Measurements from ENCODE around the gene MXD4. TPM values are rescaled to one million over a fixed set of nuclear protein-coding genes. Genes with fewer than 3 reads are reported as not detected.

MXD4 gene
- polyA plus RNA-seq, 1 donor, result 49.5 TPM

DNA sequence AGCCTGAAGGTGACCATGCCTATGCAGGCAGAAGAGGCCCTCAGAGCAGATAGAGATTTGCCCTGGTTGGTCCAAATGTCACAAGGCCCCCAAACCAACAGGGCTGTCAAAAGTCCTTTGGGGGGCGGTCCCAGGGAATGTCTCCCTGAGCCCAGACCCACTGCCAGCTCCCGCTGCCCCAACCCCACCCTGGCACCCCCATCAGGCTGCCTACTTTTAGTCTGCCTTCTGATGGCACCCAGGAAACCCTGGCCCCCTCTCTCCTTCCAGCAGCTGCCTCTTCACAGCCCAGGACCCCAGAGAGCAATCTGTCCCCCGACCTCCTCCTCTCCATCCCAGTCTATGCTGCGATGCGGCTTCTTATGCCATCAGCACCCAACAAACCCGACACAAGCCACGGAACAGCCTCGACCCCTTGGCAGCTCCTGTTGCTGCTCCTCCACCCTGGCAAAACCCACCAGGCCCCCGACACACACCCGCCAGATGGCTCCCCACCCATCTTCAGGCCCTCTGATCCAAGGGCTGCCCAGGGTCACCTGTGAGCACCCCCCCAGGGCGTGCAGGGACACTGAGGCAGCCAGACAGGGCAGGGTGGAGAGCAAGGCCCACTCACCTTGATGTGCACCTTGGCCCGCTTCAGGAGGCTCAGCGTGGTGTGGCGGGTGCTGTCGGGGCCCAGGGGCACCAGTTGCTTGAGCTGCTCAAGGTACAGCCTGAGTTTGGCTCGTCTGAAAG is 9.9 kb downstream of the MXD4 start:
- no peak for DNase-seq

DNA sequence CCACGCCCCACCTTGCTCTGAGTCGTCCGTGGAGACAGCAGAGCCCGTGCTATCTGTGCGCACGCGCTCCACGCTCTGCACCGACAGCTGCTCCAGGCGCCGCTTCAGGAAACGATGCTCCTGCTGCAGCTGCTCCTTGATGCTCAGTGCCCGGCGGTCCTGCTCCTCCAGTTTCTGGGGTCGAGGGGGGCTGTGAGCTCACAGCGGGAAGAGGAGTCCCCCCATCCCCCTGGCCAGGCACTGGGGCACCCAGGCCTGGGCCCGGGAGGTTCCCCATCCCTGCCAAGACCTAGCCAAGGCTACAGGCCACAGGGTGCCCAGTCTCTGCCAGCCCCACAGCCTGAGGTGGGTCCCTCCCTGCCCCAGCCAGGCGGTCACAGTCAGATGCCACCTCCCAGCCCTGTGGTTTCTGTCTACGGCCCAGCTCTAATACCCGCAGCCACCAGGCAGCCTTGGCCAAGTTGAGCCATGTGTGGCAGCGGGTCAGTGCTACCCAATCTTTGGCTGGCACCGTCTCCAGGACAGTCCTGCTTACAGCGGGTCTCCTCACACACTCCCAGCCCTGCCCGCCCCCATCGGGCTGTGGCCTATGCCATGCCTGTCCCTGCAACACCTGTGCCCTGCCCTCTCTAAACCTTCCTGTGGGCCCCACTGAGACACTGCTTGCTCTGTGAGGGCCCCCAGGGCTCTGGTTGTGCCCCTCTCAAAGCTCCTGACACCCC is 10.7 kb downstream of the MXD4 start:
- no peak for DNase-seq

DNA sequence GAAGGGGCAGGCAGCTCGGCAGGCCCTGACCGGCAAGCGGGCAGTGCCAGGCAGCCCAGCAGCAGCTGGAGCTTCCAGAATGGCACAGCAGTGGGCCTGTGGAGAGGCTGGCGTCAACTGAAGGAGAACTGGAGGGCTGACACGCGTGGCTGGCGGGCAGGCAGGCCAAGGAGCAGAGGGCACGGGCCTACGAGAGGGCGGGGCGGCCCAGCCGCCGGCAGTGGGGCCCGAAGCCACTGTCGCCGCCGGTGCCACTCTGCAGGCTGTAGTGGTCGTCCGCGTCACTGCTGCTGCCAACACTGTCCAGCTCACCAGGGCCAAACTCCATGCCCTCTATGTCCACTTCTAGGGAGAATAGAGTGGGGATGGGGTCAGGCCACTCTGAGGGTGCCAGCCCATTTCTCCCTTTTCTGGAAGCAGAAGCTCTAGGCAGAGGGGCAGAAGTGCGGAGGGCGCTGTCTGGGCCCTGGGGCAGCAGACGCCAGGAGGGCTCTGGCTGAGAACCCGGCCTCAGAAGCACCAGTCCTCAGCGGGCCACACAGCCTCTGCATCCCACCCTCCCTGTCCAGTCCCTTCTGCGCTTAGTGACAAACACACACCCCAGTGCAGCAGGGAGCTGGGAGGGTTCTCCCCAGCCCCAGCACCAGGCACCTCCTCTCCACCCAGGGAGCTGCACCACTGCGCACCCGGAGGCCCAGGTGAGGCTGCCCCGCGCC is 11.4 kb downstream of the MXD4 start:
- no peak for DNase-seq

DNA sequence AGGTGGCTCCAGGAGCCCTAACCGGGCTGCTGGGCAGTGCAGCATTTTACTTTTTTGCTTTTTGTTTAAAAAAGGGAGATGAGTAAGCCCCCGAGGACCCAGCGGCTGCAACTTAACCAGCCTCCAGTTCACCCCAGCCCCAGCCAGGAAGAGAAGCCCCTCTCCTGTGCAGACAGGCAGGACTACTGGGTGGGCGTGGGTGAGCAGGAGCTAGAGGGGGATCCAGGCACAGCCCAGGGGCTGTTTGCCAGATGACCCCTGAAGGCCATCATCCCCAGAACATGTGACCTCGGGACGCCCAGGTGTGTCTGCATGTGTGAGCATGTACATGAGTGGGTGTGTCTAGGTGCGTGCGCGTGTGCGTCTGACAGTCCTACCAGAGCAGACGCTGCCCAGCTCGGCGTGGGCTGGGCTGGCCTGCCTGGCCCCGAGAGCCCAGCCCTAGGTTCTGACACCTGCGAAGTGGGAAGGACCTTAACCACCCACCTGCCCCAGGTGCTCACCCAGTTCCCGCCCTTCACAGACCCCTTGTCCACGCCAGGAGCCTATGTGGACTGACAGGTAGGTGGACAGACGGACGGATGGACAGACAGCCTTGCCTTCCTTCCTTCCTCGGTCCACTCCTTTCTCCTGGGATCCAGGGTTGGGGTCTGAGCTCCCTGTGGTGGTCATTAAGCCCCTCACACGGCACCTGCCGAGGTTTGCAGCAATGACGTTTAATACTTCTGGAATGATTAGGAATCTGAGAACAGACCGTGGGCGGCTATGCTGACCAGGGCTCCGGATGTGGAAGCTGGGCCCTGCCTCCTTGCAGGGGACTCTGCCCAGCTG is 12.2 kb downstream of the MXD4 start:
- no peak for DNase-seq

DNA sequence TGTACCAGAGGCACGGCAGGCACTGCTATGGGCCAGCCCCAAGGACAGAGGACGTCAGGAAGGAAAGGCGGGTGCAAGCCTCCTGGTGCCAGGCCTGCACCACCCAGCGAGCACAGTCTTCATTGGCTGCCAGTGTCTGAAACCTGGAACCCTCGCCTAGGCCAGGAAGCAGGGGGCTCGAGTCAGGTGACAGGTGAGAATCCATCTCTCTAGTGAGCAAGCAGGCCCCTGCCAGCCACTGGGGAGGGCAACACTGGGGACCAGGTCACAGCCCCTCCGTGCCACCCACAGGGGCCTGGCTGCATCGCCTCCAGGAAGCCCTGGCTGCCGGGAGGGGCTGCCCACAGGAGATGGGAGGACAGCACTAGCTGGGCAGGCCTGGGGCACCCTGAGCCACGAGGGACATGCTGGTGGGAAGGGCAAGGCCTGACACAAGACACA is 13.1 kb downstream of the MXD4 start:
- no peak for DNase-seq

DNA sequence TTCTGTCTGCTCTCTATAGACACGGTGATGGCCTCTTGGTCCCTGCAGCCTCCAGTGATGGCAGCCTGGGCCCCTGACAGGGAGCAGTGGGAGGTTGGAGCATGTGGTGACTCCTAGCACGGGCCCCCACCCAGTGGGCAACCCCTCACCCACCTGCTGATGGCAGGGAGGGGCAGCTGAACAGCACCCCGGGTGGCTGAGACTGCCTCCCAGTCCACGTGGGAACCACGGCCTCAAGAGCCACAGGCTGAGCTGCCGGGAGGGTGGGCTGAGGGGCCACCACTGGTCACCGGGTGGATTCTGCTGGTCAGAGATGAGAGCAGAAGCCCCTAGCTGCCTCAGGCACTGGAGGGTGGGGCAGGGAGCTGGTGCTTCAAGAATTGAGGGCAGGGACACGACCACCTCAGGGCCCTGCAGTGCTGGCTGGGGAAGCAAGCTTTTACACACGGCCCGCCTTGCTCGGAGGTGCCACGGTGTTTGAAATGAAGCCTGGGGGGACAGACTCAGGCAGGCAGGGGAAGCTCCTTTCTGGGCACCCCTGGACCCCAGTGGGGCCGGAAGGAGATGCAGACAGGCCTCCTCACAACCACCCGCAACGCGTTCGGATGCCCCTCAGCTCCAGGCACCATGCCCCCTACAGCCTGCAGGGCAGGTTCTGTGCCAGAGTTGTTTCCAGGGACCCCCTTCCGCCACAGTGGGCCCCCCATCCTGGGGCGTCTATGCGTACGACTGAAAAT is 13.7 kb downstream of the MXD4 start:
- DNase-seq, result no peak

DNA sequence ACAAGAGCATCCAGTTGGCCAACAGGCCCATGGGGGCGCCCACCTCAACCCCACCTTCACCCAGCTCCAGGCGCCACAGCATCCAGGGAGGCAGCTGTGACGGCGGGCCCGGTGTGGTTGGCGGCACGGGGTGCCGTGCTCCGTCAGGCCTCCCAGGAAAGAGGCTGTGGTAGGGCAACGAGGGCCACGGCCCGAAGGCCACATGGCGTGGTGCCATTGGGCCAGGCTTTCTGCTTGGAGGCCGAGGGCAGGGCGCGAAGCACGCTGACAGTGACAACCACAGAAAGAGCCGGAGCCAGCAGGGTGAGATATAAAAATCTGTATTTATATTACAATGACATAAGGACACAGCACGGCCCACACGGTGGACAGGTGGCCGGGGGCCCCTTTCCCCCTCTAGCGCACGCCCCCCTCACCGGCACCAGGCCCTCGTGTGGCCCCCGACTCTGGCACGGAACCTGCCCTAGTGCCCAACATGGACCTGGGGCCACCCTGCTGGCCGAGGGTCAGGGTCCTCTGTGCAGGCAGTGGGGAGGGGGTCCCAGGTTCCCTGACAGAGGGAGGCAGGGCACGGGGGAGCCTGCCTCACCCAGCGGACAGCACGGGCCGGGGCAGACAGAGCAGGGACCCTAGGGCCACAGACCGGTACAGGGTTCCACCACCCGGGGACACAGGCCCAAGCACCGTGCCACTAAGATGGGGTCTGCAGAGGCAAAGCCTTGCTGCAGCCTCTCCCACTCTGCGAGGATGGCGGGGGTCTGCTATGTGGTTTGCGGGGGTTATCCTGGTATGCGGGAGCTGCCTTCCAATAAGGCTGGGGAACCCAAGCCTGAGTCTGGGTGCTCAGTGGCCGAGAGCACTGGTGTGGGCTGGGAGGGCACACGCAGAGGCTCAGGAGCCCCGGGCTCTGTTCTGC is 14.5 kb downstream of the MXD4 start:
- no peak for DNase-seq

DNA sequence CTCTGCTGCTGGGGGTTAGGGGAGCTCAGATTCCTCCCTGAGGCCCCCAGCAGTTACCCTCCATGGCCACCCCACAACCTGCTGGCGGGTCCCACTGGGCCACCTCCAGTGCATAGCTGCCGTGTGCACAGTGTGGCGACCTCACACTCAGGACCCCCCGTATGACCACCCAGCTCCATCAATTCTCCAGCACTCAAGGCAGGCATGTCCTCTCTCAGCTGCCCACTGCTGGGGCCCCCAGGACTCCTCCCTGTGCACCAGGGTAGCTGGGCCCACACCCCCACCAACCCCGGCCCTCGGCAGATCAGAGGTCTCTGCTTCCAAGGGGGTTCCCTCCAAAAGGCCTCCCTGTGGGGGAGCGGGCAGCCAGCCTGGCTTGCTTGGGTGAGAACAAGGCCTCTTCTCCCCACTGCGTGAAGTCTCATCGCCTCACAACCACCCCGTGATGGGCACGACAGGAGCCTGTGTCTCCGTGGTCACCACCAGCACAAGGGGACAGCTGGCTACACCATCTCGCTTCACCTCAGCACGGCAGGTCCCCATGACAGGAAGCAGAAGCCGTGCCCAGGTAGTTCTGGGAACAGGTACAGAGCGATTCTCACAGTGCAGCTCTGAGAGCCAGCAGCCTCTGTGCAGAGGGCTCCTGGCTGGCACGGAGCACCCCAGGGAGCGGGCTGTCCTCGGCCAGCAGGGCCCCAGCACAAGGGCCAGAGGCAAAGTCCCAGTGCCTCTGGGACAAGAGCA is 15.4 kb downstream of the MXD4 start:
- no peak for DNase-seq

DNA sequence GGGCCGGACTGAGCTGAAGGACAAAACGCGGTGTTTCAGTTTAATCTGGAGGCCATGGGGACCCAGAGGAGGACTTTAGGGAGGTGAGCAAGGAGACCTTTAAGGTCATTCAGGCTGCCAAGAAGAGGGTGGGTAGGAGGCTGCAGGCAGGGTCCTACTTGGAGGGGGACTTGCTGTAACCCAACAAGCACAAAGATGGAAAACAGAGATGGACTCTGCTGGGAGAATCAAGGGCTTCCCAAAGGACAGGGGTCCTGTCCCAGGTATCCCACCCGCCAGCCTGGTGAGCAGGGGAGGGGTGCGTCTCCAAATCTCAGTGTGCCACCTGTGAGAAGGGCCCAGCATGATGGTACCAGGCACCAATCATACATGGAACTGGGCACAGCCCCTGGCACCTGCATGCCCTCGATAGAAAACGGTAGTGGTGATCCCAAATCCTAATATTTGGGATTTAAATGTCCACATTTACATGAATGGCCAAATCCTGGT is 16.1 kb downstream of the MXD4 start:
- DNase-seq, result no peak

DNA sequence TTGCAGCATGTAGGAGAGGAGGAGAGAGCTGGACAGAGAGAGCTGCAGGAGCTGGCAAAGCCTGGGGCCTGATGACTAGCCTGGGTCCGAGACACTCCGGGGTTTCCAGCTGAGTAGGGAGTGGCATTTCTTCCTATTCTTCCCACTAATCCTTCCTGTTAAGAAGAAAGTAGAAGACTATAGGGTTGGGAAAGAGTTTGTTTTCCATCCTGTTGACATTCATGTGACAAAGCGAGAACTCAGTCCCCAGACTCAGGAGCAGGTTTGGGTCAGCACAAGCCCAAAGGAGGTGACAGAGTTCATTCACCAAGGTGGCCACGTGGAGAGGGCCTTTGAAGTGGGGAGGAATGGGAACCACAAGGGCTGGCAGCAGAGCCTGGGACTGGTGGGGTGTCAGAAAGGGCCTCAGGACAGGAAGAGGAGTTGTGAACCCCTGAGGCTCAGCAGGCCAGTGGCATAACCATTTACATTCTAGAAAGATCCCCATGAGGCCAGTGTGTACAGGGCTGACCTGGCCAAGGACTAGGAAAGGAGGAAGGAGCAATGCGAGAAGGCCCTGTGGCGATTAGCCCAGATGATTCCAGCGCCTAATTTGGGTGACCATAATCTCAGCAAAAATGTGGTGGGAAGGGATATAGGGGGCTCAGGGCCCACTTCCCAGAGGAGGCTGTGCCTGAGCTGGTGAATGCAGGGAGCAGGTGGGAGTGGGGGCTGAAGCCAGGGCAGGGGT is 16.7 kb downstream of the MXD4 start:
- no peak for DNase-seq

DNA sequence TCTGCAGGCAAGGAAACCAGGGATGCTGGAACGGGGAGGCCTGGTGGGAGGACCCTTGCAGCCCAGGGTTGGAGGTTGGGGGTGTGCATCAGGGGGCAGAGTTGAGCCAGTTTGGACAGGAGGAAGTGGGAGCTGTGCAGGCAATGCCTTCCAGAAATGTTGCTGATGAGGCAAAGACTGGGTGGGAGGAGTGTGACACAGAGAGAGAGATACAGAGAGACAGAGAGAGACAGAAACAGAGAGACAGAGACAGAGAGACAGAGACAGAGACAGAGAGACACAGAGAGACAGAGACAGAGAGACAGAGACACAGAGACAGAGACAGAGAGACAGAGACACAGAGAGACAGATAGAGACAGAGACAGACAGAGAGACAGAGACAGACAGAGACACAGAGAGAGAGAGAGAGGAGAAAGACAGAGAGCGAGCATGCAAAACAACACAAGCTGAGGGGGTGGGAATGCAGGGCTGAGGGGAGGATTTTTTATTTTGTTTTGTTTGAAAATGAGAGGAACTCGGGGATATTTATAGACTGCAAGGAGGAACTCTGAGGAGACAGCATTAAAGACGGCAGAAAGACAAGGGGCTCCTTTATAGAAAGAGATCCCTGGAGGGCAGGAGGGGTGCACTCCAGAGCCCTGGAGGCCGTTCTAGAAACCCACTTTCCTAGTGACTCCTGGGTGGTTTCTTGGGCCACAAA is 18.1 kb downstream of the MXD4 start:
- DNase-seq, result peak; percentile 38

DNA sequence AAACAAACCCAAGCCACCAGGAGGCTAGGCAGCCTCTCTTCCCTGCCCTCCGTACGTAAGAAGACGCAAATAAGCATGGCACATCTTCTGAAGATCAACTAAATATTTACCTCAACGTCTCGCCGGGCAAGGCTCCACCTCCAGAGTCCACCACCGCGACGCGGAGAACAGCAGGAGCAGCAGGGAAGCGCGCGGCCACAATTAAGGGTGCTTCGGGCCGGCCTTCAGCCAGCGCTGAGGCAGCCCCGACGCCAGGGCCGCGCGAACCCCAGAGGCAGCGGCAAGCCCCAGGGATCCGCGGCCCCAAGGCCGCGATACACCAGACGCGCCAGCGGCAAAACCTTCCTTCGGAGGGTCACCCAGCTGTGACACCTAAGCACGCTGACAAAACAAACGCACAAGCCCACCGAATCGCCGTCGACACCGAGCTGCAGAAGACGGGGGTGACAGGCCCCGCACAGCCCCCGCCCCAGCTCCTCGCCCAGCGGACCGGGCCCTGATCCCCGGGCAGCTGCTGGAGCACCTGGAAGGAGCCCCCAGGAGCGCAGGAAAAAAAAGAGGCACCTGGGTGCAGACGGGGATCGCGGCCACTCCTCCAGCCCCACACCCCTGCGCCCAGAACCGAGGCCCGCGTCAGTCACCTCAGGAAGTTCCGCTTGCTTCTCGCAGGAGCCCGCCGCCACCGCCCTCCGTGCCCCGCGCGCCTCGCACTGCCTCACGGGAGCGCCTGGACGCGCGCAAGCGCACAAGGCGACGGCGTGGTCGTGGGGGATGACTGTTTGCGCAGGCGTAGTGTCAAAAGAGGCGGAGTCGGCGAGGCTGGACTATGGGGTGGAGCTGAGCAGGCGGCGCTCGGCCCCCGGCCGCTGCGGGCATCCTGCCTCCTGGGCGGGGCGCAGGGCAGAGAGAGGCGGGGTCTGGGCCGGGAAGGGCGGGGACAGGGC is 20.2 kb downstream of the MXD4 start, which contains the start of the genes HAUS3 and POLN:
HAUS3 (minus strand) TSS at position 712 of the 944 bp plus-strand sequence. CDS start 1,175 bp downstream, outside the sequence.
POLN (minus strand) TSS at position 712 of the 944 bp plus-strand sequence. CDS start 12,890 bp downstream, outside the sequence.
- DNase-seq, result peak; percentile 97

DNA sequence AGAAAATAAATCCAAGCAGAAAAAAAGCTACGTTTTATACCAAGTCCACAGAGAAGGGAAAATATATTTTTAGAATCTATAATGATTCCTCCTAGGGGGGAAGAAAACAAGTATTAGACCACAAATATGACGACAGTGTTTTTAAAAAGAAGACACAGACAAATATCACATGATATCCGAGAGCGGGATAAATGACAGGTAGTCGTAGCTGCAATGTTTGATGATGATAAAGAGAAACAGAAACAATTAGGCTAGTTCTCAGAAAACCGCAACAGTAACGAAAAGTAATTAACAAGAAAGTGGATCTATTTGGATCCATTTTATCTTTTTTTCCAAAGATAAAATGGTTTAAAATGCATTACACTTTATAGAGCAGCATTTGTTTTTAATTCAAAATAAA is 20.9 kb downstream of the MXD4 start:
- DNase-seq, result no peak

DNA sequence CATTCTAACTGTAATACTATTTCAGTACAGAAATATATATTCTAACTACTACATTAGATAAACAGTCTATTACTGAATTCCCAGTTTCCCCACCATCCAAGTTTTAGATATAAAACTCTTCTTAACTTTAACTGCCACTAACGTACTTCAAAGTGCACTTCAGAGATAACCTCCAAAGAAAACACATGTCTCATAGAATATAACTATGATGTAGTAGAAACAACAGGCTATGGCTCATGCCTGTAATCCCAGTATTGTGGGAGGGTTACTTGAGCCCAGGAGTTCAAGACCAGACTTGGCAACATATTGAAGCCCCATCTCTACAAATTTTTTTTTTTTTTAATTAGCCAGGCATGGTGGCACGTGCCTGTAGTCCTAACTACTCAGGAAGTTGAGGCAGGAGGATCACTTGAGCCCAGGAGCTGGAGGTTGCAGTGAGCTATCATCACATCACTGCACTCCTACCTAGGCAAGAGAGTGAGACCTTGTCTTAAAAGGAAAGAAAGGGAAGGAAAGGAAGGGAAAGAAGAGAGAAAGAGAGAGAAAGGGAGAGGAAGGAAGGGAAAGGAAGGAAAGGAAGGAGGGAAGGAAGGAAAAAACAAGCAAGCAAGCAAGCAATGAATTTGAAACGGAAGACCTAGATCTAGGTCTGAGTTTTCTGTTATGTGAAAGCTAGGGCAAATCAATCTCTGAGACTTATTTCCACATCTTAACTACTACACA is 24.8 kb downstream of the MXD4 start:
- DNase-seq, result no peak

DNA sequence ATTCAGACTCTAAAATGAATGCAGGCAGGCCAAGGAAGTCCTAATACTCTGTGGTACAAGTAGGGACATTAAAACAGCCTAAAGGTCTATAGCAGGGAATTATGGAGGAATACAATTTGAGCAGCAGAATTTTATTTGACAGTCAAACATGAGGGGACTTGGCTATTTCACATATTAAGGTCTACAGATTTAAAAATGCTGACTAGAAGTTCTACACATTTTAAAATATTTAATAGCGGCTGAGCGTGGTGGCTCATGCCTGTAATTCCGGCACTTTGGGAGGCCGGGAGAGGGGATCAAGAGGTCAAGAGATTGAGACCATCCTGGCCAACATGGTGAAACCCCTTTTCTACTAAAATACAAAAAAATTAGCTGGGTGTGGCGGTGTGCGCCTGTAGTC is 30.8 kb downstream of the MXD4 start:
- DNase-seq, result no peak

DNA sequence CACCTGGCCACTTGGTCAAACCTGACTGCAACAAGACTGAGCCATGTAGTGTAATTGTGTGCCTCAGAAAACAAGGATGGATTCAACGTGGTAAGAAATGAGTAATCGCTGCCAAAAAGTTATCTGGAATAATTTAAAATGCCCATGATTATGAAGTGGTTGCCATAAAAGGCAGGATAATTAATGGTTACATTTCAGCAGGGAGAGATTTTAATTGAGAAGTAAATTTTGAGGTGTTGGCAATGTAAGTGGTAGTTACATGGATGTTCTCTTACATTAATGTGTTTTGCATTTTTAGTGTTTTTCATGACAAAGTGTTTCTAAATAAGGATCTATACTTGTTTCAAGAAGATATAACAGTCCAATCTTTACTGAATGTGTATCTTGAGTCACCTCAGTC is 35.6 kb downstream of the MXD4 start:
- no peak for DNase-seq

Data from left kidney (tissue), 2 donors.